NCI-H460 (cell line): Measurements from ENCODE around the gene SKIC8. TPM values are rescaled to one million over a fixed set of nuclear protein-coding genes. Genes with fewer than 3 reads are reported as not detected.

Source experiments
- DNase-seq: peaks from one replicate; pipeline ENCODE4 v3.0.0-alpha.2; 2016; ENCODE audit warnings: low read depth; ENCODE audit errors: extremely low read depth
- small RNA-seq, 2 experiments: library from RNA; depleted of rRNA; stranded (forward); fragments of <200 nt; gene quantifications; one replicate each; pipeline ENCODE3, GENCODE V24; 2014
- total RNA-seq: library from RNA; depleted of rRNA; stranded (reverse); fragments of >200 nt; shearing (Covaris generic); gene quantifications from 2 replicates; pipeline ENCODE4 v1.2.3, GENCODE V29; 2014; rRNA removed

The SKIC8 gene
- total RNA-seq, 1 experiment from 2014 or later: 79.6 TPM

DNA sequence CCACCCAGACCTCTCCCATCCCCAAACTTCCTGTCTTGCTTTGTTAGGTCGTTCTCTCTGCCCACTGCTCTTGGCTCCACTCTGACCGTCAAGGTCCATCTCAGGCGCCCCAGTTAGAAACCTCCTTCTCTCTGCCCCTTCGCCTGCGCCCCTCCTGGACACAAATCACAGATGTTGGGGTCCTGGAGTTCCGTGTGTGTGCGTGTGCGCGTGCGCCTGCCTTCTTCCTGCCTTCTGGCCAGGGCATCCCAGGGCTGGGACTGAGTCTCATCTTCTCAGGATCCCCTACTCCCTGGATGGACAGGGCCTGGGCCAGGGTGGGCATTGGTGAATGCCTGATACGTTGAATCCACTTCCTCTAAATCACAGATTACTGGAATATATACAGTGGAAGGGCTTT lies 65.9 kb downstream of the SKIC8 start:
- DNase-seq: no peak

Small RNA genes within 50 kb of the gene (small RNA-seq; reads per million reads assigned to genes)
- gene AC090607.5: 0 to 0.10 reads per million in 2 experiments

Other genes starting within 250 kb of the SKIC8 start
- 3.7 and 4.8 TPM in 2 replicates for gene TBC1D2B, start 221.9 kb downstream of the SKIC8 start, total RNA-seq
- not detected in 2 replicates for gene SH2D7, start 207.0 kb downstream of the SKIC8 start, total RNA-seq
- gene CIB2, start 168.2 kb downstream of the SKIC8 start, total RNA-seq: 5.2 and 6.2 TPM in 2 replicates
- 71.0 and 95.0 TPM in 2 replicates for gene IDH3A, start 150.2 kb downstream of the SKIC8 start, total RNA-seq
- gene ACSBG1, start 65.0 kb downstream of the SKIC8 start, total RNA-seq: 0.02 TPM in 1 of 2 replicates, not detected in the other
- 0.12 TPM in 1 of 2 replicates, not detected in the other for gene DNAJA4, start 35.0 kb downstream of the SKIC8 start, total RNA-seq
- 0.25 TPM in 1 of 2 replicates, not detected in the other for gene CRABP1, start 40.7 kb upstream of the SKIC8 start, total RNA-seq
- gene IREB2, start 138.6 kb upstream of the SKIC8 start, total RNA-seq: 31.6 and 32.4 TPM in 2 replicates
- 6.6 and 6.9 TPM in 2 replicates for gene HYKK, start 208.0 kb upstream of the SKIC8 start, total RNA-seq
- gene PSMA4, start 240.8 kb upstream of the SKIC8 start, total RNA-seq: 265 and 307 TPM in 2 replicates